Natural killer cell (primary cell): ENCODE data around the gene GRHL3. TPM values are rescaled to one million over a fixed set of nuclear protein-coding genes. Genes with fewer than 3 reads are reported as not detected.

ENCODE experiments used
- ATAC-seq, 3 donors: fragments of 150-1000 bp in 2 of 3; fragments of 200-7000 bp in 1 of 3; cut with Tn5 transposase; 1 replicate in 1 of 3; 2 replicates in 2 of 3; pipeline ENCODE4 v1.10.0; 2021; ENCODE audit warnings: mild to moderate bottlenecking in 2 of 3, moderate library complexity in 2 of 3
- DNase-seq, 2 donors: peaks; one replicate each; pipeline versions ENCODE4 v3.0.0 to v3.0.0-alpha.2; 2013 to 2021; ENCODE audit warnings: mixed read lengths in 1 of 2
- H3K27ac ChIP-seq: one replicate; pipeline ENCODE4 v1.5.1; 2013; ENCODE audit warnings: mild to moderate bottlenecking, low read length
- H3K27me3 ChIP-seq: one replicate; pipeline ENCODE4 v1.6.1; 2013; ENCODE audit warnings: low read length; ENCODE audit not compliant: control insufficient read depth, insufficient read depth
- H3K36me3 ChIP-seq: one replicate; pipeline ENCODE4 v1.6.1; 2013; ENCODE audit warnings: low read length; ENCODE audit not compliant: control insufficient read depth, insufficient read depth
- H3K4me1 ChIP-seq: one replicate; pipeline ENCODE4 v1.6.1; 2013; ENCODE audit warnings: low read length; ENCODE audit not compliant: control insufficient read depth, insufficient read depth
- H3K4me3 ChIP-seq: one replicate; pipeline ENCODE4 v1.5.1; 2013; ENCODE audit warnings: low read length
- H3K9me3 ChIP-seq: one replicate; pipeline ENCODE4 v1.6.1; 2013; ENCODE audit warnings: low read length; ENCODE audit not compliant: control insufficient read depth, insufficient read depth
- H3K27ac Mint-ChIP-seq, 2 donors: one replicate each; pipeline ENCODE4 v1.8.0; 2022; ENCODE audit warnings: mild to moderate bottlenecking in 2 of 2, mixed read lengths in 2 of 2, moderate library complexity in 1 of 2
- H3K27me3 Mint-ChIP-seq, 2 donors: one replicate each; pipeline ENCODE4 v1.8.0; 2022; ENCODE audit warnings: low read depth in 2 of 2, mixed read lengths in 2 of 2
- H3K36me3 Mint-ChIP-seq: one replicate; pipeline ENCODE4 v1.8.0; 2022; ENCODE audit warnings: mixed read lengths
- H3K4me1 Mint-ChIP-seq, 2 donors: one replicate each; pipeline ENCODE4 v1.8.0; 2022; ENCODE audit warnings: mixed read lengths in 2 of 2
- H3K4me3 Mint-ChIP-seq: one replicate; pipeline ENCODE4 v1.8.0; 2022; ENCODE audit warnings: mild to moderate bottlenecking, moderate library complexity, mixed read lengths
- H3K9me3 Mint-ChIP-seq, 2 donors: one replicate each; pipeline ENCODE4 v1.8.0; 2022; ENCODE audit warnings: mixed read lengths in 2 of 2
- CTCF ChIP-seq: fragments of 200-600 bp; IDR thresholded peaks from one replicate; pipeline ENCODE4 v1.8.0; 2022; ENCODE audit warnings: antibody characterized with exemption
- WGBS: methylation state at CpG from one replicate; pipeline ENCODE4 v1.1.7; 2013; ENCODE audit warnings: missing lambda C conversion rate; ENCODE audit not compliant: insufficient coverage; 5-methylcytosine and 5-hydroxymethylcytosine counted together
- intact Hi-C: fragments of 100-400 bp; cut with micrococcal nuclease; formaldehyde crosslinking; loops from one replicate; pipeline ENCODE4 v1.14.2; 2022
- total RNA-seq, 4 donors: library from RNA; stranded (reverse); fragments of 120-200 nt in 1 of 4; gene quantifications; one replicate each; pipeline versions ENCODE4 v1.2.3 to v1.2.4, GENCODE V29; 2013 to 2022

Gene GRHL3
- total RNA-seq, 3 donors from 2014 or later (not counting 1 experiment from before 2014, with no cell fraction given) = not detected

- Histone ChIP-seq H3K36me3 (no peaks in the 10 kb centered on the region), H3K27ac (no peak overlapping the region), H3K4me1 (no peaks in the 10 kb centered on the region), H3K9me3 (no peaks in the 10 kb centered on the region), H3K4me3 (no peak overlapping the region), H3K27me3 (peaks cover 2% of the 10 kb centered on the region)
- Mint-ChIP-seq H3K4me1 (no peaks in the 10 kb centered on the region), H3K27me3 (peaks cover 27 to 54% of the 10 kb centered on the region in 2 donors), H3K27ac (no peak overlapping the region), H3K36me3 (no peaks in the 10 kb centered on the region), H3K4me3 (no peak overlapping the region), H3K9me3 (no peaks in the 10 kb centered on the region)
- TF ChIP-seq CTCF = no peak
- DNase-seq (no peak), ATAC-seq (no peak)
- intact Hi-C loops = no loop called here
- WGBS = 83% methylated on average over 7 of the region's 7 CpGs
Observed at GRCh38 chr1:24331961-24332673, 13.0 kb downstream of the GRHL3 start.

GRCh38 chr1:24336075-24336474, 16.9 kb downstream of the GRHL3 start:
- WGBS = 83% methylated on average over 3 of the region's 5 CpGs
- intact Hi-C loops = no loop called here
- peaks cover 18 to 36% of the 10 kb centered on the region in 2 donors for H3K27me3 Mint-ChIP-seq

GRCh38 chr1:24337455-24337854, 18.3 kb downstream of the GRHL3 start:
- peaks cover 12 to 23% of the 10 kb centered on the region in 2 donors for H3K27me3 Mint-ChIP-seq
- no peaks in the 10 kb centered on the region for H3K36me3 ChIP-seq
- H3K27me3 ChIP-seq = no peaks in the 10 kb centered on the region
- no peak for DNase-seq
- no peaks in the 10 kb centered on the region for H3K4me1 ChIP-seq
- no peak overlapping the region for H3K4me3 Mint-ChIP-seq
- intact Hi-C loops = no loop called here
- no peak overlapping the region for H3K27ac Mint-ChIP-seq
- no peaks in the 10 kb centered on the region for H3K9me3 ChIP-seq
- H3K4me3 ChIP-seq = no peak overlapping the region
- no peaks in the 10 kb centered on the region for H3K36me3 Mint-ChIP-seq
- TF ChIP-seq CTCF = no peak
- no peak for ATAC-seq
- H3K4me1 Mint-ChIP-seq = no peaks in the 10 kb centered on the region
- H3K27ac ChIP-seq = no peak overlapping the region
- H3K9me3 Mint-ChIP-seq = no peaks in the 10 kb centered on the region
- 87% methylated on average over 4 of the region's 4 CpGs for WGBS

More at GRCh38 chr1:24336075-24336474, 16.9 kb downstream of the GRHL3 start:
- H3K9me3 ChIP-seq = no peaks in the 10 kb centered on the region
- H3K4me3 ChIP-seq = no peak overlapping the region
- no peak for TF ChIP-seq CTCF
- no peaks in the 10 kb centered on the region for H3K36me3 ChIP-seq
- DNase-seq (no peak), ATAC-seq (no peak)
- H3K9me3 Mint-ChIP-seq = no peaks in the 10 kb centered on the region
- no peak overlapping the region for H3K27ac Mint-ChIP-seq
- no peaks in the 10 kb centered on the region for H3K4me1 Mint-ChIP-seq
- no peak overlapping the region for H3K4me3 Mint-ChIP-seq
- H3K27me3 ChIP-seq = no peaks in the 10 kb centered on the region
- no peaks in the 10 kb centered on the region for H3K36me3 Mint-ChIP-seq
- H3K27ac ChIP-seq = no peak overlapping the region
- H3K4me1 ChIP-seq = no peaks in the 10 kb centered on the region

DNA sequence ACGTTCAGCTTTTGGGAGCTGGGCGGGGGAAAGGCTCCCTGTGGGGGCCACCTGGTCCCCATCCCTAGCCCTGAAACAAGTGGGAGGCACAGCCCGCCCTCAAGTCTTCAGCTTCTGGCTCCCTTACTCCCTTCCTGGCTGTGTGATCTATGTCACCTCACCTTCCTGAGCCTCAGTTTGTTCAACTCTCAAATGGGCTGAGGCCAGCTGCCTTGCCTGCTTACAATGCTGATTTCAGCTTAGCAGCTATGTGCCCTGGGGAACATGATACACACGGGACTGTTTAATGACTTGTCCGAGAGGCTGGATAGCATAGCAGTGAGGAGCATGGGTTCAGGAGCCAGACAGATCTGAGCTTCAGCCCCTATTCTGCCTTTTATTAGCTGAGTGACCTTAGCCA, 19.3 kb downstream of the GRHL3 start:
- Histone ChIP-seq H3K36me3 (no peaks in the 10 kb centered on the region), H3K27me3 (no peaks in the 10 kb centered on the region), H3K4me3 (no peak overlapping the region), H3K9me3 (no peaks in the 10 kb centered on the region), H3K27ac (no peak overlapping the region), H3K4me1 (no peaks in the 10 kb centered on the region)
- Mint-ChIP-seq H3K27ac (no peak overlapping the region), H3K9me3 (no peaks in the 10 kb centered on the region), H3K4me1 (no peaks in the 10 kb centered on the region), H3K36me3 (no peaks in the 10 kb centered on the region), H3K4me3 (no peak overlapping the region), H3K27me3 (peaks cover 12 to 18% of the 10 kb centered on the region in 2 donors)
- DNase-seq = no peak
- 88% methylated on average over 5 of the region's 5 CpGs for WGBS
- TF ChIP-seq CTCF = no peak
- ATAC-seq = no peak
- intact Hi-C loops = no loop called here
